MM.1S (cell line): ENCODE results near the gene FOXN3.

ENCODE experiments used
- EZH2 ChIP-seq: fragments of 300-600 bp; sonication (generic); optimal IDR thresholded peaks from 2 replicates; pipeline ENCODE3; 2017; ENCODE audit warnings: low read depth, mild to moderate bottlenecking, antibody characterized with exemption, low read length, mixed read lengths
- EZH2phosphoT487 ChIP-seq: fragments of 300-600 bp; sonication (generic); IDR thresholded peaks from 2 replicates; pipeline ENCODE4 v1.6.1; 2018; ENCODE audit warnings: antibody characterized with exemption, low read length
- TF ChIP-seq, protein P1 (sequence below): fragments of 300-600 bp; sonication (generic); IDR thresholded peaks from 2 replicates; pipeline ENCODE4 v1.5.1; 2016; ENCODE audit warnings: antibody characterized with exemption, low read length, mixed read lengths

DNA sequence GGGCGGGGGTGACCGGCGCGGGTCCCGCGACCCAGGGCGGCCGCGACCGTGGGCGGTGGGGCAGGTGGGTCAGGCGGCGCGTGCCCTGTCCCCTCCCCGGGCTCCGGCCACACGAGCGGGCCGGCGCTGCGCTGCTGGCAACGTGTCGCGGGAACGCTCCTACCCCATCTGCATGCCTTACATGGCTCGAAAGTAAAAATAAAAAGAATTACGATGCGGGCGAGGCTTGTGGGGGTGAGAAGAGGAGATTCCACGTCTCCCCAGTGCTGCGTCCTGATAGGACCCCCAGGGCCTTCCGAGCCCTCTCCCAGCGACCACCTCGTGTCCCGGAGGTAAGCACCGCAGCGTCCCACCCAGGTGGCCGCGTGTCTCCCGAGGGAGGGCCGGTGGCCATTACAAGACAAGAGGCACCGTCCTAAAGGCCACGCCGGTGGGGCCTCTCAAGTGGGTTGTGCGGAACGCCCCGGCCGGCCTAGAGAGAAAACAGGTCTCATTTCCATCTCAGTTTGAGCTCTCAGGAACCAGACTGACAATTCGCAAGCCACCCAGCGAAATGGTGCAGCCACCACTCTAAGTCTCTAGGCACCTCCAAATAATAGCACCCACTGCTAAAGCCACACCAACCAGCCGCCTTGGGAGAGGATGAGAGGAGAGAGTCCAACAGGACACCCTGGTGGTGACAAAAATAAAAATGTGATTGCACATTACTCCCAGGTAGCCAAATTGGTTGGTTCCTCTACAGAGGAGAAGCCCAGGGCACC, 612 bp upstream of the FOXN3 start:
- TF ChIP-seq EZH2phosphoT487, result no peak
- TF ChIP-seq, protein P1, sequence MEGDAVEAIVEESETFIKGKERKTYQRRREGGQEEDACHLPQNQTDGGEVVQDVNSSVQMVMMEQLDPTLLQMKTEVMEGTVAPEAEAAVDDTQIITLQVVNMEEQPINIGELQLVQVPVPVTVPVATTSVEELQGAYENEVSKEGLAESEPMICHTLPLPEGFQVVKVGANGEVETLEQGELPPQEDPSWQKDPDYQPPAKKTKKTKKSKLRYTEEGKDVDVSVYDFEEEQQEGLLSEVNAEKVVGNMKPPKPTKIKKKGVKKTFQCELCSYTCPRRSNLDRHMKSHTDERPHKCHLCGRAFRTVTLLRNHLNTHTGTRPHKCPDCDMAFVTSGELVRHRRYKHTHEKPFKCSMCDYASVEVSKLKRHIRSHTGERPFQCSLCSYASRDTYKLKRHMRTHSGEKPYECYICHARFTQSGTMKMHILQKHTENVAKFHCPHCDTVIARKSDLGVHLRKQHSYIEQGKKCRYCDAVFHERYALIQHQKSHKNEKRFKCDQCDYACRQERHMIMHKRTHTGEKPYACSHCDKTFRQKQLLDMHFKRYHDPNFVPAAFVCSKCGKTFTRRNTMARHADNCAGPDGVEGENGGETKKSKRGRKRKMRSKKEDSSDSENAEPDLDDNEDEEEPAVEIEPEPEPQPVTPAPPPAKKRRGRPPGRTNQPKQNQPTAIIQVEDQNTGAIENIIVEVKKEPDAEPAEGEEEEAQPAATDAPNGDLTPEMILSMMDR, result peak; percentile 34
- TF ChIP-seq EZH2, result no peak
